GM12892 (cell line): ENCODE measurements around the gene RAB3GAP1.

Experiments used
- POLR2A ChIP-seq: IDR thresholded peaks from 2 replicates; pipeline ENCODE4 v1.6.1; 2011; ENCODE audit warnings: low read depth, low read length, control low read depth
- POLR2AphosphoS5 ChIP-seq: IDR thresholded peaks from 2 replicates; pipeline ENCODE4 v1.6.1; 2011; ENCODE audit warnings: low read depth, low read length, control low read depth
- TAF1 ChIP-seq: IDR thresholded peaks from 2 replicates; pipeline ENCODE4 v1.6.1; 2011; ENCODE audit warnings: low read depth, mild to moderate bottlenecking, control low read depth, low read length, borderline replicate concordance

DNA sequence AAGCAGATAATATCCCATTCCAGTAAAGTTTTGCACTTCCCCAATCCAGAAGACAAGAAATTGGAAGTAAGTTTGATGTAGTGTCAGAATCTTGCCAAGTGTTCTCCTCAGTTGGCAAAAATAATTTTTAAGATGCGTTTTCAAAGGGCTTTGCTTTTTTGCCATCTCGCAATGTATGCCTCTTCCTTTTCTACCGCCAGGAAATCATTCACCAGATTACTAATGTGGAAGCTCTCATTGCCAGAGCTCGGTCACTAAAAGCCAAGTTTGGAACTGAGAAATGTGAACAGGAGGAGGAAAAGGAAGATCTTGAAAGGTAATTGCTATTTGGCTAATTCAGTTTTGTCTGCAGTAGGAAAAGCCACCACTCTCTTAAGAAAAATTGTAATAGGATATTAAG, 110.7 kb downstream of the RAB3GAP1 start:
- no peak for TF ChIP-seq POLR2A
- TF ChIP-seq POLR2AphosphoS5: no peak
- no peak for TF ChIP-seq TAF1
